DOHH2 (cell line): ENCODE results near the gene CDK5.
"Not testable (repeated sequence)": the region's sequence is repeated elsewhere in the genome, so short reads cannot be mapped to it uniquely, and the experiment has no call there.

Experiments used
- H3F3A ChIP-seq: fragments of 200-600 bp; sonication (generic), shearing (Covaris generic); 2 replicates; pipeline ENCODE4 v1.6.0; 2016; ENCODE audit warnings: antibody characterized with exemption, mild to moderate bottlenecking; ENCODE audit not compliant: control insufficient read depth, insufficient read depth
- H3K27ac ChIP-seq: fragments of 200-600 bp; sonication (generic); 2 replicates; pipeline ENCODE4 v1.5.1; 2014; ENCODE audit warnings: low read depth, mild to moderate bottlenecking, low read length, moderate library complexity
- H3K27me3 ChIP-seq: fragments of 200-600 bp; sonication (generic); 2 replicates; pipeline ENCODE4 v1.6.1; 2014; ENCODE audit warnings: mild to moderate bottlenecking, low read length, mixed read lengths; ENCODE audit not compliant: control insufficient read depth
- H3K36me3 ChIP-seq: fragments of 200-600 bp; sonication (generic); 2 replicates; pipeline ENCODE4 v1.6.1; 2014; ENCODE audit warnings: mild to moderate bottlenecking, low read length, moderate library complexity, mixed read lengths; ENCODE audit not compliant: control insufficient read depth
- H3K4me1 ChIP-seq: fragments of 200-600 bp; sonication (generic); 2 replicates; pipeline ENCODE4 v1.6.1; 2014; ENCODE audit warnings: mild to moderate bottlenecking, low read length, mixed read lengths; ENCODE audit not compliant: control insufficient read depth
- H3K4me2 ChIP-seq: fragments of 200-600 bp; sonication (generic); 2 replicates; pipeline ENCODE4 v1.6.0; 2014; ENCODE audit warnings: mild to moderate bottlenecking, low read length, moderate library complexity
- H3K4me3 ChIP-seq: fragments of 200-600 bp; sonication (generic); 2 replicates; pipeline ENCODE4 v1.5.1; 2014; ENCODE audit warnings: mild to moderate bottlenecking, low read length, mixed read lengths
- H3K79me2 ChIP-seq: fragments of 200-600 bp; sonication (generic); 2 replicates; pipeline ENCODE4 v1.6.1; 2014; ENCODE audit warnings: mild to moderate bottlenecking, low read length, mixed read lengths; ENCODE audit not compliant: control insufficient read depth
- H3K9me2 ChIP-seq: fragments of 200-600 bp; sonication (generic); replicated peaks from 2 replicates; pipeline ENCODE4 v1.6.1; 2014; ENCODE audit warnings: mild to moderate bottlenecking, low read length, mixed read lengths; ENCODE audit not compliant: control insufficient read depth
- H3K9me3 ChIP-seq: fragments of 200-600 bp; sonication (generic); 2 replicates; pipeline ENCODE4 v1.6.1; 2014; ENCODE audit warnings: antibody characterized with exemption, low read length, mixed read lengths; ENCODE audit not compliant: control insufficient read depth, insufficient read depth
- H4K20me1 ChIP-seq: fragments of 200-600 bp; sonication (generic); 2 replicates; pipeline ENCODE4 v1.6.0; 2014; ENCODE audit warnings: low read depth, mild to moderate bottlenecking, antibody characterized with exemption, low read length, moderate library complexity; ENCODE audit not compliant: control insufficient read depth, insufficient read depth
- EZH2phosphoT487 ChIP-seq: fragments of 200-600 bp; sonication (generic); IDR thresholded peaks from 2 replicates; pipeline ENCODE4 v1.6.1; 2017; ENCODE audit warnings: borderline replicate concordance, mild to moderate bottlenecking, antibody characterized with exemption, low read length, moderate library complexity, mixed read lengths
- TF ChIP-seq, protein P1 (sequence below): fragments of 200-600 bp; sonication (generic); IDR thresholded peaks from one replicate; pipeline ENCODE4 v1.5.1; 2014; ENCODE audit warnings: antibody characterized with exemption, mild to moderate bottlenecking, low read depth, low read length; ENCODE audit not compliant: poor library complexity, severe bottlenecking

Gene CDK5

DNA sequence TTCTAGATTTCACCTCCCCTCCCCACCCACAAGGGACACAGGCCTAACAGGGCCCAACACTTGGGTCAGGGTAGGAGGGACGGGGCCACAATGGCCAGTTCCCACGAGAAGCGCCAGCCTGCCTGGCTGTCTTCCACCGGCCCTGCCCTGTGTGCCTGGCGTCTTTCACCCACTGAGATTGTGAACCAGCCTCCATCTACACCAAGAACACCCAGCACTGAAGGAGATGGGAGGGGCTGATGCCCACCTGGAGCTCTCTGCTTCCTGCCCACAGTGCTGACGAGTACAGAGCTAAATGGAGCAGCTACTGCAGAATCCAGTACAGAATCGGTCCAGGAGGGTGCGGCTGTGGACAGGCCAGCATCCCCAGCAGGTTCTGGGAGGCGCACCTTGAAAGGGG is 11.7 kb downstream of the CDK5 start:
- H3K79me2 ChIP-seq = no peaks in the 10 kb centered on the region
- TF ChIP-seq, protein P1, sequence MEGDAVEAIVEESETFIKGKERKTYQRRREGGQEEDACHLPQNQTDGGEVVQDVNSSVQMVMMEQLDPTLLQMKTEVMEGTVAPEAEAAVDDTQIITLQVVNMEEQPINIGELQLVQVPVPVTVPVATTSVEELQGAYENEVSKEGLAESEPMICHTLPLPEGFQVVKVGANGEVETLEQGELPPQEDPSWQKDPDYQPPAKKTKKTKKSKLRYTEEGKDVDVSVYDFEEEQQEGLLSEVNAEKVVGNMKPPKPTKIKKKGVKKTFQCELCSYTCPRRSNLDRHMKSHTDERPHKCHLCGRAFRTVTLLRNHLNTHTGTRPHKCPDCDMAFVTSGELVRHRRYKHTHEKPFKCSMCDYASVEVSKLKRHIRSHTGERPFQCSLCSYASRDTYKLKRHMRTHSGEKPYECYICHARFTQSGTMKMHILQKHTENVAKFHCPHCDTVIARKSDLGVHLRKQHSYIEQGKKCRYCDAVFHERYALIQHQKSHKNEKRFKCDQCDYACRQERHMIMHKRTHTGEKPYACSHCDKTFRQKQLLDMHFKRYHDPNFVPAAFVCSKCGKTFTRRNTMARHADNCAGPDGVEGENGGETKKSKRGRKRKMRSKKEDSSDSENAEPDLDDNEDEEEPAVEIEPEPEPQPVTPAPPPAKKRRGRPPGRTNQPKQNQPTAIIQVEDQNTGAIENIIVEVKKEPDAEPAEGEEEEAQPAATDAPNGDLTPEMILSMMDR = no peak
- H3F3A ChIP-seq = no peaks in the 10 kb centered on the region
- no peak overlapping the region for H3K4me3 ChIP-seq
- H3K27ac ChIP-seq = no peak overlapping the region
- H3K9me3 ChIP-seq = no peaks in the 10 kb centered on the region
- H3K36me3 ChIP-seq = no peaks in the 10 kb centered on the region
- H3K27me3 ChIP-seq = peaks cover 10% of the 10 kb centered on the region; the same call in 1 of the 2 replicates
- no peaks in the 10 kb centered on the region for H3K4me1 ChIP-seq
- no peaks in the 10 kb centered on the region for H3K9me2 ChIP-seq
- no peak overlapping the region for H3K4me2 ChIP-seq
- H4K20me1 ChIP-seq = no peaks in the 10 kb centered on the region

DNA sequence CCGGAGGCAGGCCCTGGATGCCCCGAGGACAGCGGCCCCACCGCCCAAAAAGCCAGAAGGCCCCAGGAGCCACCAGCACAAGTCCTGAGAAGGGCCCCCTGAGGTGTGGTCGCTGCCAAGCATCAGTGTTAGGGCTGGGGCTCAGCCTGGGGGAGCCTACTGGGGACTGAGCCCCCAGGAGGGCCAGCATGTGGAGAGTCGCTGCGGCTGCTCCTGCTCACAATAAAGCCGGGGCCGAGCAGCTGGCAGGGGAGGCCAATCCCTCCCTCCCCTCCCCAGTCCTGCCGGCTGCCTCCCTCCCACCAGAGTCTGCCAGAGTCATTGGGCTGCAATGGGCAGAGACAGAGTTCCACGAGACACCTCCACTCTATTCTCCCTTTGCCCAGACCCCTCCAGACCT is 12.4 kb downstream of the CDK5 start:
- TF ChIP-seq, protein P1 = no peak
- TF ChIP-seq EZH2phosphoT487 = no peak
- H3K36me3 ChIP-seq = no peaks in the 10 kb centered on the region
- H3K27ac ChIP-seq = no peak overlapping the region

DNA sequence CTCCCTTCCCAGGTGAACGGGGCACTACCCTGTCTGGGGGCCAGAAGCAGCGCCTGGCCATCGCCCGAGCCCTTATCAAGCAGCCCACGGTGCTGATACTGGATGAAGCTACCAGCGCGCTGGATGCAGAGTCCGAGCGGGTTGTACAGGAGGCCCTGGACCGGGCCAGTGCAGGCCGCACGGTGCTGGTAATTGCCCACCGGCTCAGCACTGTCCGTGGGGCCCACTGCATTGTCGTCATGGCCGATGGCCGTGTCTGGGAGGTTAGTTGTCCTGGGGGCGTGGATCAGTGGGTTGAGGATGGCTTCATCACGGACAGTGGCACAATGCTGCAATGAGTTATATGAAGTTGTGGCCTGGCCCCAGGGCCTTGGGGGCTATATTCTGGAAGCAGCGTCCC is 13.7 kb downstream of the CDK5 start:
- Histone ChIP-seq H4K20me1 (no peaks in the 10 kb centered on the region; the same call in 1 of the 2 replicates), H3F3A (no peaks in the 10 kb centered on the region), H3K79me2 (no peaks in the 10 kb centered on the region), H3K27me3 (no peaks in the 10 kb centered on the region), H3K4me3 (no peak overlapping the region), H3K27ac (no peak overlapping the region), H3K36me3 (no peaks in the 10 kb centered on the region), H3K9me2 (no peaks in the 10 kb centered on the region), H3K4me1 (no peaks in the 10 kb centered on the region), H3K4me2 (no peak overlapping the region), H3K9me3 (no peaks in the 10 kb centered on the region)
- no peak for TF ChIP-seq EZH2phosphoT487
- TF ChIP-seq, protein P1 = no peak

More for the DNA sequence above, 12.4 kb downstream of the CDK5 start:
- Histone ChIP-seq H3K9me2 (no peaks in the 10 kb centered on the region), H3K27me3 (0 out of 2 replicates have a peak, but pooled peaks cover 4% of the 10 kb centered on the region), H3K4me3 (no peak overlapping the region), H4K20me1 (no peaks in the 10 kb centered on the region), H3K79me2 (no peaks in the 10 kb centered on the region), H3K4me2 (no peak overlapping the region), H3K4me1 (no peaks in the 10 kb centered on the region), H3K9me3 (no peaks in the 10 kb centered on the region), H3F3A (no peaks in the 10 kb centered on the region)

DNA sequence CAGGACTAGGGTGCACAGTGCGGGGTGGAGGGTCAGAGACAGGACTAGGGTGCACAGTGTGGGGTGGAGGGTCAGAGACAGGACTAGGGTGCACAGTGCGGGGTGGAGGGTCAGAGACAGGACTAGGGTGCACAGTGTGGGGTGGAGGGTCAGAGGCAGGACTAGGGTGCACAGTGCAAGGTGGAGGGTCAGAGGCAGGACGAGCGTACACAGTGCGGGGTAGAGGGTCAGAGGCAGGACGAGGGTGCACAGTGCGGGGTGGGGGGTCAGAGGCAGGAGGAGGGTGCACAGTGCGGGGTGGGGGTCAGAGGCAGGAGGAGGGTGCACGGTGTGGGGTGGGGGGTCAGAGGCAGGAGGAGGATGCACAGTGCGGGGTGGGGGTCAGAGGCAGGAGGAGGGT is 14.2 kb downstream of the CDK5 start:
- not testable (repeated sequence) for H3K36me3 ChIP-seq, H3K4me2 ChIP-seq, H3K9me3 ChIP-seq, H3K27me3 ChIP-seq, H3K4me3 ChIP-seq, H3K4me1 ChIP-seq, H3F3A ChIP-seq, H4K20me1 ChIP-seq, H3K9me2 ChIP-seq, H3K79me2 ChIP-seq, H3K27ac ChIP-seq
